GM19240 (cell line): ENCODE data around the gene CFAP251.
"Not testable (repeated sequence)": the region's sequence is repeated elsewhere in the genome, so short reads cannot be mapped to it uniquely, and the experiment has no call there.

Experiments
- DNase-seq: peaks from one replicate; pipeline ENCODE4 v3.0.0; 2011; ENCODE audit warnings: low spot score; ENCODE audit not compliant: insufficient read length

Gene CFAP251

GRCh38 chr12:121974026-121974985, 55.9 kb downstream of the CFAP251 start:
- no peak for DNase-seq

DNA sequence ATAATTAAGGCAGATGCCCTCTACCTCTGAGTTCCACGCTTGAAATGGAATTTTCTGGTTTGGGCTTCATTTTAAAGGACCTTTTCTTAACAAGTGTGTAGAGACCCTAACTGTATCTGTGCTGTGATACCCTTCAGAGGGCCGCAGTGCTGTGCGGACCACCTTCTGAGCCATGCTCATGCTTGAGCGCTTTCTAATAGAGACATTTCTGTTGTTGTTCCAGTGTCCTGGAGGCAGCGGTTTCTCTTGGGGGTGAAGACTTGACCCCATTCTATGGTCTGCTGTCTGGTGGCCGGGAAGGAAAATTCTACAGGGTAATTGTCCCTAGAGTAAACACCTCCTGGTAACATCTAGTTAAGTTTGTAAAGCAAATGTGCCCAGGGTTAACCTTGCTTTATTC, 56.6 kb downstream of the CFAP251 start:
- DNase-seq, result no peak

GRCh38 chr12:121976950-121977349, 58.6 kb downstream of the CFAP251 start:
- DNase-seq, result no peak

DNA sequence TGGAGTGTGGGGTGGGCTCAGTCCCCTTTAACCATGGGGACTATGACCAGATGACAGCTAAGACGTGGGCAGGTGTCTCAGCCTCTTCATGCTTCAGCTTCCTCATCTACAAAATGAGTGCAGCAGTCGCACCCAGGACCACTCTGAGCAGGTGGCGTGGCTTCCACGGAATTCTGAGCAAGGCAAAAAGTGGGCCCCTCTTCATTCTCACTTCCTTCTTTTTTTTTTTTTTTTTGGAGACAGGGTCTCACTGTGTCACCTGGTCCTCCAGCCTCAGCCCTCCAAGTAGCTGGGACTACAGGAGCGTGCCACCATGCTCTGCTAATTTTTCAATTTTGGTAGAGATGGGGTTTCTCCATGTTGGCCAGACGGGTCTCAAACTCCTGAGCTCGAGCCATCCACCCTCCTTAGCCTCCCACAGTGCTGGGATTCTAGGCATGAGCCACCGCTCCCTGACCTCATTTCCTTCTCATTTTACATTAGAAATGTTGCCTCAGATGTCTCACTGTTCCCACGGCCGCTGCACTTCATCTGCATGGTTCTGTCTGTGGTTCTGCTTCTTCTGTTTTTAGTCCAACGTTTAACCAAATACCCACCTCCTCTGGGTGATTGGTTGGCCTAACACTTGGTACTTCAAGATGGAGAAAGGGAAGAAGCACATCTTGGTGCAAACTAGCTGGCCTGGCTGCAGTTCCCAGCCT, 61.9 kb downstream of the CFAP251 start:
- no peak for DNase-seq

GRCh38 chr12:121980892-121981272, 62.5 kb downstream of the CFAP251 start:
- no peak for DNase-seq

- no peak for DNase-seq
These were observed 63.1 kb downstream of the CFAP251 start for GRCh38 chr12:121981456-121981855.

DNA sequence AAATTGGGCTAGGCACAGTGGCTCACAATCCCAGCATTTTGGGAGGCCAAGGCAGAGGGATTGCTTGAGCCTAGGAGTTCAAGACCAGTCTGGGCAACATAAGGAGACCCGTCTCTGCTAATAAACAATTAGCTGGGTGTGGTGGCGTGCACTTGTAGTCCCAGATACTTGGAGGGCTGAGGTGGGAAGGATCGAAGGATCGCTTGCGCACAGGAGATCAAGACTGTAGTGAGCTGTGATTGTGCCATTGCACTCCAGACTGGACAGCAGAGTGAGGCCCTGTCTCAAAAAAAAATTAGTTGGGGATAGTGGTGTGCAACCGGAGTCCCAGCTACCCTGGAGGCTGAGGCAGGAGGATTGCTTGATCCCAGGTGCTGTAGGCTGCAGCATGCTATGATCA, 64.6 kb downstream of the CFAP251 start:
- no peak for DNase-seq

DNA sequence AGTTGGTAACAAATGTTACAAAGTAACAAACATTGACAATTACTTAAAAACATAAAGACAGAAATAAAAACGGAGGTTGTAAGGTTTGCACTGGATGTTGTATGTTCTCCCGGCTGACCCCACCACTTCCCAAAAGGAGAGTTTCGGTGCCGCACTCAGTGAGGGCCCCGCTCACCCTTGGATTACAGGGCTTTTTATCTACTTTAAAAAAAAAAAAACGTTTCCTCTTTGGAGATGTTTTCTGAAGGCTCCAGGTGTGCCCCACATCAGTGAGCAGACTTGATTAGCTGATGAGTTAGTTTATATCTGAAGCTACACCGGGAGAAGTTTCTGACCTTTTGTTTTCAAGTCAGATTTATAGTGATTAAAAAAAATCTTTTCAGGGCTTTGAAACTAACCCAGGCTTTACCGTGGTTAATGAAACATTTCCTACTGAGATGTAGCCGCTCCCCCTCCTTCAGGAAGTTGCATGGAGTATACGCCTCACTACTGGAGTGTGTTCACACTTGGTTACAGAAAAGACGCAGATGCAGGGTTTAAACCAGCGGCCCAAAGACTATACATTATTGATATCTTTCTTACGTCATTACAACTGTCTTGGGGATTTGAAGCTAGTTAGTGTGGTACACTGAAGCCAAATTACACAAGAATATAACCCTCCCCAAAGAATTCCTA, 65.3 kb downstream of the CFAP251 start:
- no peak for DNase-seq

DNA sequence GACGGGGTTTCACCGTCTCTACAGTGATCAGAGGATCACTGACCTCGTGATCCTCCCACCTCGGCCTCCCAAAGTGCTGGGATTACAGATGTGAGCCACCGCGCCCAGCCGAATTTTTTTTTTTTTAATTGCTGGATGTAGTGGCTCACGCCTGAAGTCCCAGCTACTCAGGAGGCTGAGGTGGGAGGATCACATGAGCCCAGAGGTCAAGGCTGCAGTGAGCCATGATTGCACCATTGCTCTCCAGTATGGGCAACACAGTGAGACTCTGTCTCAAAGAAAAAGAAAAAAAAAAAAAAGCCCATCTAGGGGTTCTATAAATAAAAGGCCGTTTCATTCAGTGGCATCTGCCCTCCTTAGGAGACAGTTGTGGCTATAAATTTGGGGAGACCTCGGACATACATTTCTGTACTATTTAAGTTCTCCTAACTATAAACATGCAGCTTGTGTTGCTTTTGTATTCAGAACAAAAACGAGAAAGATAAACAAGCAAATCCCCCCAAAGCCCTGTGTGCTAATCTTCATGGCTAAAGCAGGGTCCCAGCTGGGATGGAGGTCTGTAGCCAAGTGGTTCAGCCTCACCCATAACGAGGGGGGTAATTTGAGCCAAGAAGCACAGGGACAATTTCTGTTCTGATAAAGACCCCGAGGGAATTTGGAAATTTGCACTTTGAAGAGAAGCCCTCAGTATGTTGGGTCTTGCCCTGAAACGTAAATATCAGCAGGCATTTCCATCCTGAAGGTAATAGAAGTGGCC, 68.3 kb downstream of the CFAP251 start:
- DNase-seq, result no peak

DNA sequence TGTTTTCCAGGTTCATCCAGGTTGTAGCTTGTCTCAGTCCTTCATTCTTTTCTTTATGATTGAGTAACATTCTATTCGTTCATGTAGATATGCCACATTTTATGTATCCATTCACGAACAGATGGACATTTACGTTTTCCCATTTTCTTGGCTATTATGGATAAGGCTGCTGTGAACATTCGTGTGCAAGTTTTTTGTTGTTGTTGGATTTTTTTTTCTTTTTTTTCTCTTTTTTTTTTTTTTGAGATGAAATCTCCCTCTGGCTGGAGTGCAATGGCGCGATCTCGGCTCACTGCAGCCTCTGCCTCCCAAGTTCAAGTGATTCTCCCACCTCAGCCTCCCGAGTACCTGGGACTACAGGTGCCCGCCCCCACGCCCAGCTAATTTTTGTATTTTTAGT, 70.1 kb downstream of the CFAP251 start:
- DNase-seq, result not testable (repeated sequence)

GRCh38 chr12:121989276-121990113, 71.1 kb downstream of the CFAP251 start:
- no peak for DNase-seq

- no peak for DNase-seq
These were observed 71.8 kb downstream of the CFAP251 start for GRCh38 chr12:121990114-121990647.

DNA sequence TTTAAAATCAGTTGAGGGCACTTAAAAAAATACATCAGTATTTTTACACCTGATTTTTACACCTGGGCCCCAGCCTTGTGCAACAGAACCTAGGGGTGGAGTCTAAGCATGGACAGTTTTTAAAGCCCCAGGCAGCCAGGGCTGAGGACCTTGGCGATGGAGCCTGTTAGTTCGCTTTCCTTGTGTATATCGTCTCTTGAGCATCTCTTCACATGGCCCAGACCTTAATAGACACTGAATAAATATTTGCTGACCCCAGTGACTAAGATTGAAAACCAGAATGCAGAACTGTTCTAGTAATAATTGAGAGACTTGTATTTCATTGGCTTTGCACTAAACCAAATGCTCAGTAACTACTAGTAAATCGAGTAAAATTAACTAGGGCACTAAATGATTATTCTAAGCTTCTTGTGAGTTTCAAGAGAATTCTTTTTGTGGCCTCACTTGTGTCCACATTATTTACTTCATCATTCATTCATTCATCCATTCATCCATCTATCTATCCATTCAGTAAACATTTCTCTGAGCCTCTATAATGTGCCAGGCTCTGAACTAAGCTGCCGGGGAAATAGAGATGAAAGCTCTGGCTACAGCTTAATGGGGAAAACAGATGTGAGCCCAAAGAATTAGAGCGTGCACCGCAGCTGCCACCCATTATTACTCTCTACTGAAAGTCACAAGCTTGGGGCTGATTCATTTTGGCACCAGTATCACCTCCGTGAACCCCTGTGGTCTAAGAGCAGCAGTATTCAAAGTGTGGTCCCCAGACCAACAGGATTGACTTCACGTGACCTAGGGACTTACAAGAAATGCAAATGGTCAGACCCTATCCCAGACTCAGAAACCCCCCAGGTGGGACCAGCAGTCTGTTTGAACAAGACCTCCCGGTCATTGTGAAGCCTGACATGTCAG, 72.6 kb downstream of the CFAP251 start:
- DNase-seq, result peak; percentile 62

GRCh38 chr12:121992059-121992879, 73.9 kb downstream of the CFAP251 start:
- peak; percentile 75 for DNase-seq

GRCh38 chr12:121996050-121996944, 77.9 kb downstream of the CFAP251 start:
- no peak for DNase-seq

DNA sequence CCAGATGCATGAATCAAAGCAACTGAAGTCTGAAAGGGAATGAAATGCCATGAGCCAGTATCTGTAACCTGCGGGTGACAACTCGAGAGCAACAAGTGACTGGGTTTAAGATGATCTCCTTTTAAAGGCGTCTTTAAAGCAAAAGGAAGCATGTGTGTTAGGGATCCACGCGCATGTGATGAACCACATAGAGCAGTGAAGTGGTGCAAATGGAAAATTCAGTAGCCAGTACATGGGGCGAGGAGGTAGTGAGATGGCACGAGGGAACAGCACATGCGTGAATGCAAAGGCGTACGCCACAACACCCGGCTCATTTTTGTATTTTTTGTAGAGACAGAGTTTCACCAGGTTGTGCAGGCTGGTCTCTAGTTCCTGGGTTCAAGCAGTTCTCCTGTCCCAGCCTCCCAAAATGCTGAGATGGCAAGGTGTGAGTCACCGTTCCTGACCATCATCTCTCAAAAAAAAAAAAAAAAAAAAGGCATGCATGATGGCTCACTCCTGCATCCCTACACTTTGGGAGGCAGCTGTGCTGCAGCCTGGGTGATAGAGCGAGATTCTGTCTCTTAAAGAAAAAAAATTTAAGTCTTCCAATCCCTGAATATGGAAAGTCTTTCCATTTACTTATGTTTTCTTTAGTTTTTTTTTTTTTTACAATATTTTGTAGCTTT, 78.7 kb downstream of the CFAP251 start:
- no peak for DNase-seq
